Suppressor macrophage treated with lipopolysaccharide for 4 hours (primary cell): ENCODE measurements around the gene CTNNA2.

Source experiments
- DNase-seq: peaks from one replicate; pipeline ENCODE4 v3.0.0-alpha.2; 2020

The CTNNA2 gene

GRCh38 chr2:80461505-80462197, 948.8 kb downstream of the CTNNA2 start:
- no peak for DNase-seq

GRCh38 chr2:80462654-80463053, 949.8 kb downstream of the CTNNA2 start:
- no peak for DNase-seq

GRCh38 chr2:80464275-80464674, 951.4 kb downstream of the CTNNA2 start:
- DNase-seq: no peak

GRCh38 chr2:80467262-80467811, 954.5 kb downstream of the CTNNA2 start:
- no peak for DNase-seq

GRCh38 chr2:80469428-80469827, 956.6 kb downstream of the CTNNA2 start:
- DNase-seq: no peak

- DNase-seq: no peak
Measured at GRCh38 chr2:80473069-80473468, 960.2 kb downstream of the CTNNA2 start.

- DNase-seq: no peak
Measured at GRCh38 chr2:80473796-80474195, 960.9 kb downstream of the CTNNA2 start.

- no peak for DNase-seq
Measured at GRCh38 chr2:80475970-80476369, 963.1 kb downstream of the CTNNA2 start.

GRCh38 chr2:80476535-80477117, 963.8 kb downstream of the CTNNA2 start:
- no peak for DNase-seq

GRCh38 chr2:80482276-80482675, 969.4 kb downstream of the CTNNA2 start:
- no peak for DNase-seq

- DNase-seq: no peak
Measured at GRCh38 chr2:80489717-80490116, 976.9 kb downstream of the CTNNA2 start.

GRCh38 chr2:80490964-80491363, 978.1 kb downstream of the CTNNA2 start:
- DNase-seq: no peak

- DNase-seq: no peak
Measured at GRCh38 chr2:80496346-80496745, 983.5 kb downstream of the CTNNA2 start.

- no peak for DNase-seq
Measured at GRCh38 chr2:80496775-80497174, 983.9 kb downstream of the CTNNA2 start.

- no peak for DNase-seq
Measured at GRCh38 chr2:80499095-80499494, 986.2 kb downstream of the CTNNA2 start.

- no peak for DNase-seq
Measured at GRCh38 chr2:80501874-80502624, 989.2 kb downstream of the CTNNA2 start.

- DNase-seq: no peak
Measured at GRCh38 chr2:80506563-80506962, 993.7 kb downstream of the CTNNA2 start.

GRCh38 chr2:80510716-80511115, 997.9 kb downstream of the CTNNA2 start:
- DNase-seq: no peak

GRCh38 chr2:80515964-80516363, 1003.1 kb downstream of the CTNNA2 start:
- no peak for DNase-seq

- DNase-seq: no peak
Measured at GRCh38 chr2:80517316-80517715, 1004.5 kb downstream of the CTNNA2 start.

- no peak for DNase-seq
Measured at GRCh38 chr2:80519121-80519643, 1006.3 kb downstream of the CTNNA2 start.

GRCh38 chr2:80519699-80520291, 1006.9 kb downstream of the CTNNA2 start:
- no peak for DNase-seq

- DNase-seq: no peak
Measured at GRCh38 chr2:80525152-80525551, 1012.3 kb downstream of the CTNNA2 start.
